ENCODE data around the gene DUT. TPM values are rescaled to one million over a fixed set of nuclear protein-coding genes. Genes with fewer than 3 reads are reported as not detected.
A peak's percentile ranks its signal among the peaks of the same experiment; 100 is the strongest.

DUT gene
- total and polyA plus RNA-seq, 9 of the 15 experiments (the other 6 are each of a cell fraction or from before 2014, with no cell fraction given), result 13.9 to 235 (median 94.9) TPM

DNA sequence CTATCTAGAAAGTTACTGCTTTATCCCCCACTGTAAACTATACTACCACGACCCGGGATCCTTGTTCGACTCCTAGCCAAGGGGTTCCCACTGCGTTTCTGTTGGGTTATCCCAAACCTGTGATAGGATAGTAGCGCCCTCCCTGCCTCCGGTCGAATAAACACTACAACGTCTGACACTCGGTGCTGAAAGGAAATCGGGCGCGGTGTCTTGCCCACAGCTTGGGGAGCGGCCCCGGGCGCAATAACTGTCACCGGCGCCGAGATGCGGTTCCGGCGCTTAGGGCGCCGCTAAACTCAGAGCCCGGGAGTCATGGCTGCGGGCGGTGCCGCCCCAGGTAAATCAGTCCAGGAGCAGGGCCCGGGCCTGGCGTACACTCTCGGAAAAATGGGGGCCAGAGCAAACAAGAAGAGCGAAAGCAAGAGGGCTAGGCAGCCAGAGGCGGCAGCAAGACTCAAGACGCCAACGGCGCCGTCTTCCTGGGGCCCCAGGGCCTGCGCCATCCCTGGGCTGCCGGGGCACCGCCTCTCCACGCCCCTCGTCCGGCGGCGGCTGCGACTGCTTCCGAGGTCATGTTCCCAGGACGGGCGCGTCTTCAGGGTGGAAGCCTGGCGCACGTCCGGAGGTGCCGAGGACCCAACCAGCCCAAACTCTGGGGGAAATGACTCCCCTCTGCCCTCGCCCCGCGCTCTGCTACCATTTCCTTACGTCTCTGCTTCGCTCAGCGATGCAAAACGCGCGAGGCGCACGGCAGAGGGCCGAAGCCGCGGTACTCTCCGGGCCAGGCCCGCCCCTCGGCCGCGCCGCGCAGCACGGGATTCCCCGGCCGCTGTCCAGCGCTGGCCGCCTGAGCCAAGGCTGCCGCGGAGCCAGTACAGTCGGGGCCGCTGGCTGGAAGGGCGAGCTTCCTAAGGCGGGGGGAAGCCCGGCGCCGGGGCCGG, at the start of gene DUT (continued):
- no peak for TF ChIP-seq ZNF253 (CRISPR knock-in tag; conservative IDR thresholded peaks at IDR 0.05)
- TF ChIP-seq TRIM24 (IDR thresholded peaks at IDR 0.05), result no peak
- 0 out of 2 replicates have a peak, but pooled peaks have one; percentile 58 for TF ChIP-seq POLR2AphosphoS2 (IDR thresholded peaks at IDR 0.05; ENCODE audit: low read length)
- TF ChIP-seq, protein P1, sequence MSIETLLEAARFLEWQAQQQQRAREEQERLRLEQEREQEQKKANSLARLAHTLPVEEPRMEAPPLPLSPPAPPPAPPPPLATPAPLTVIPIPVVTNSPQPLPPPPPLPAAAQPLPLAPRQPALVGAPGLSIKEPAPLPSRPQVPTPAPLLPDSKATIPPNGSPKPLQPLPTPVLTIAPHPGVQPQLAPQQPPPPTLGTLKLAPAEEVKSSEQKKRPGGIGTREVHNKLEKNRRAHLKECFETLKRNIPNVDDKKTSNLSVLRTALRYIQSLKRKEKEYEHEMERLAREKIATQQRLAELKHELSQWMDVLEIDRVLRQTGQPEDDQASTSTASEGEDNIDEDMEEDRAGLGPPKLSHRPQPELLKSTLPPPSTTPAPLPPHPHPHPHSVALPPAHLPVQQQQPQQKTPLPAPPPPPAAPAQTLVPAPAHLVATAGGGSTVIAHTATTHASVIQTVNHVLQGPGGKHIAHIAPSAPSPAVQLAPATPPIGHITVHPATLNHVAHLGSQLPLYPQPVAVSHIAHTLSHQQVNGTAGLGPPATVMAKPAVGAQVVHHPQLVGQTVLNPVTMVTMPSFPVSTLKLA (conservative IDR thresholded peaks at IDR 0.05), result peak; percentile 73 to 95
- TF ChIP-seq ZBED1 (IDR thresholded peaks at IDR 0.05), result 0 out of 2 replicates have a peak, but pooled peaks have one; percentile 23
- TF ChIP-seq ZNF764 (CRISPR knock-in tag; IDR thresholded peaks at IDR 0.05; ENCODE audit: low read depth), result no peak
- peak; percentile 62; the same call in 1 of the 2 replicates for TF ChIP-seq FOXP1 (CRISPR knock-in tag; IDR thresholded peaks at IDR 0.05)
- TF ChIP-seq ETS2 (tag; IDR thresholded peaks at IDR 0.05; ENCODE audit: borderline replicate concordance, poor library complexity, severe bottlenecking), result no peak
- TF ChIP-seq, protein P2, sequence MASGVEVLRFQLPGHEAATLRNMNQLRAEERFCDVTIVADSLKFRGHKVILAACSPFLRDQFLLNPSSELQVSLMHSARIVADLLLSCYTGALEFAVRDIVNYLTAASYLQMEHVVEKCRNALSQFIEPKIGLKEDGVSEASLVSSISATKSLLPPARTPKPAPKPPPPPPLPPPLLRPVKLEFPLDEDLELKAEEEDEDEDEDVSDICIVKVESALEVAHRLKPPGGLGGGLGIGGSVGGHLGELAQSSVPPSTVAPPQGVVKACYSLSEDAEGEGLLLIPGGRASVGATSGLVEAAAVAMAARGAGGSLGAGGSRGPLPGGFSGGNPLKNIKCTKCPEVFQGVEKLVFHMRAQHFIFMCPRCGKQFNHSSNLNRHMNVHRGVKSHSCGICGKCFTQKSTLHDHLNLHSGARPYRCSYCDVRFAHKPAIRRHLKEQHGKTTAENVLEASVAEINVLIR (CRISPR knock-in tag; IDR thresholded peaks at IDR 0.05), result no peak
- TF ChIP-seq CAMTA2 (CRISPR knock-in tag; conservative IDR thresholded peaks at IDR 0.05), result no peak
- no peak for TF ChIP-seq ZNF384 (IDR thresholded peaks at IDR 0.05; ENCODE audit: low read depth, low read length)
- TF ChIP-seq, protein P3, sequence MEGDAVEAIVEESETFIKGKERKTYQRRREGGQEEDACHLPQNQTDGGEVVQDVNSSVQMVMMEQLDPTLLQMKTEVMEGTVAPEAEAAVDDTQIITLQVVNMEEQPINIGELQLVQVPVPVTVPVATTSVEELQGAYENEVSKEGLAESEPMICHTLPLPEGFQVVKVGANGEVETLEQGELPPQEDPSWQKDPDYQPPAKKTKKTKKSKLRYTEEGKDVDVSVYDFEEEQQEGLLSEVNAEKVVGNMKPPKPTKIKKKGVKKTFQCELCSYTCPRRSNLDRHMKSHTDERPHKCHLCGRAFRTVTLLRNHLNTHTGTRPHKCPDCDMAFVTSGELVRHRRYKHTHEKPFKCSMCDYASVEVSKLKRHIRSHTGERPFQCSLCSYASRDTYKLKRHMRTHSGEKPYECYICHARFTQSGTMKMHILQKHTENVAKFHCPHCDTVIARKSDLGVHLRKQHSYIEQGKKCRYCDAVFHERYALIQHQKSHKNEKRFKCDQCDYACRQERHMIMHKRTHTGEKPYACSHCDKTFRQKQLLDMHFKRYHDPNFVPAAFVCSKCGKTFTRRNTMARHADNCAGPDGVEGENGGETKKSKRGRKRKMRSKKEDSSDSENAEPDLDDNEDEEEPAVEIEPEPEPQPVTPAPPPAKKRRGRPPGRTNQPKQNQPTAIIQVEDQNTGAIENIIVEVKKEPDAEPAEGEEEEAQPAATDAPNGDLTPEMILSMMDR (IDR thresholded peaks at IDR 0.05 in 2 of 3, conservative IDR thresholded peaks at IDR 0.05 in 1 of 3; ENCODE audit: insufficient read depth in 2 of 3, low read depth in 1 of 3, low read length in 3 of 3), result peak in 2 of 3 experiments; percentile 24 to 29; a peak in 2 of 6 replicates
- TF ChIP-seq ZNF197 (CRISPR knock-in tag; IDR thresholded peaks at IDR 0.05; ENCODE audit: low read depth), result no peak
- TF ChIP-seq, protein P4, sequence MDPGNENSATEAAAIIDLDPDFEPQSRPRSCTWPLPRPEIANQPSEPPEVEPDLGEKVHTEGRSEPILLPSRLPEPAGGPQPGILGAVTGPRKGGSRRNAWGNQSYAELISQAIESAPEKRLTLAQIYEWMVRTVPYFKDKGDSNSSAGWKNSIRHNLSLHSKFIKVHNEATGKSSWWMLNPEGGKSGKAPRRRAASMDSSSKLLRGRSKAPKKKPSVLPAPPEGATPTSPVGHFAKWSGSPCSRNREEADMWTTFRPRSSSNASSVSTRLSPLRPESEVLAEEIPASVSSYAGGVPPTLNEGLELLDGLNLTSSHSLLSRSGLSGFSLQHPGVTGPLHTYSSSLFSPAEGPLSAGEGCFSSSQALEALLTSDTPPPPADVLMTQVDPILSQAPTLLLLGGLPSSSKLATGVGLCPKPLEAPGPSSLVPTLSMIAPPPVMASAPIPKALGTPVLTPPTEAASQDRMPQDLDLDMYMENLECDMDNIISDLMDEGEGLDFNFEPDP (CRISPR knock-in tag; IDR thresholded peaks at IDR 0.05), result no peak
- TF ChIP-seq SRSF7 (optimal IDR thresholded peaks at IDR 0.05; ENCODE audit: low read depth, low read length), result no peak
- TF ChIP-seq ETV1 (tag; conservative IDR thresholded peaks at IDR 0.05; ENCODE audit: low read depth), result no peak
- TF ChIP-seq, protein P5, sequence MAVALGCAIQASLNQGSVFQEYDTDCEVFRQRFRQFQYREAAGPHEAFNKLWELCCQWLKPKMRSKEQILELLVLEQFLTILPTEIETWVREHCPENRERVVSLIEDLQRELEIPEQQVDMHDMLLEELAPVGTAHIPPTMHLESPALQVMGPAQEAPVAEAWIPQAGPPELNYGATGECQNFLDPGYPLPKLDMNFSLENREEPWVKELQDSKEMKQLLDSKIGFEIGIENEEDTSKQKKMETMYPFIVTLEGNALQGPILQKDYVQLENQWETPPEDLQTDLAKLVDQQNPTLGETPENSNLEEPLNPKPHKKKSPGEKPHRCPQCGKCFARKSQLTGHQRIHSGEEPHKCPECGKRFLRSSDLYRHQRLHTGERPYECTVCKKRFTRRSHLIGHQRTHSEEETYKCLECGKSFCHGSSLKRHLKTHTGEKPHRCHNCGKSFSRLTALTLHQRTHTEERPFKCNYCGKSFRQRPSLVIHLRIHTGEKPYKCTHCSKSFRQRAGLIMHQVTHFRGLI (CRISPR knock-in tag; IDR thresholded peaks at IDR 0.05), result no peak
- TF ChIP-seq, protein P6, sequence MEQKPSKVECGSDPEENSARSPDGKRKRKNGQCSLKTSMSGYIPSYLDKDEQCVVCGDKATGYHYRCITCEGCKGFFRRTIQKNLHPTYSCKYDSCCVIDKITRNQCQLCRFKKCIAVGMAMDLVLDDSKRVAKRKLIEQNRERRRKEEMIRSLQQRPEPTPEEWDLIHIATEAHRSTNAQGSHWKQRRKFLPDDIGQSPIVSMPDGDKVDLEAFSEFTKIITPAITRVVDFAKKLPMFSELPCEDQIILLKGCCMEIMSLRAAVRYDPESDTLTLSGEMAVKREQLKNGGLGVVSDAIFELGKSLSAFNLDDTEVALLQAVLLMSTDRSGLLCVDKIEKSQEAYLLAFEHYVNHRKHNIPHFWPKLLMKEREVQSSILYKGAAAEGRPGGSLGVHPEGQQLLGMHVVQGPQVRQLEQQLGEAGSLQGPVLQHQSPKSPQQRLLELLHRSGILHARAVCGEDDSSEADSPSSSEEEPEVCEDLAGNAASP (IDR thresholded peaks at IDR 0.05), result no peak

All from K562 (cell line).